ENCODE results near the gene RNF183.

The RNF183 gene

GRCh38 chr9:113306566-113306965, 3.4 kb upstream of the RNF183 start:
- Mint-ChIP-seq H3K27me3 (ENCODE audit: low read depth) (no peaks in the 10 kb centered on the region), H3K27ac (no peak overlapping the region), H3K9me3 (no peaks in the 10 kb centered on the region), H3K4me3 (no peak overlapping the region), H3K36me3 (ENCODE audit: low read depth) (no peaks in the 10 kb centered on the region), H3K4me1 (peaks cover 19% of the 10 kb centered on the region)
- no peak for TF ChIP-seq CTCF (IDR thresholded peaks at IDR 0.05; ENCODE audit: unreplicated experiment in 3 of 3)

GRCh38 chr9:113301548-113301947, 1.6 kb downstream of the RNF183 start:
- H3K27me3 Mint-ChIP-seq (ENCODE audit: low read depth), result no peaks in the 10 kb centered on the region
- H3K9me3 Mint-ChIP-seq, result no peaks in the 10 kb centered on the region
- H3K27ac Mint-ChIP-seq, result no peak overlapping the region
- H3K4me3 Mint-ChIP-seq, result no peak overlapping the region
- no peaks in the 10 kb centered on the region for H3K36me3 Mint-ChIP-seq (ENCODE audit: low read depth)
- TF ChIP-seq CTCF (IDR thresholded peaks at IDR 0.05; ENCODE audit: unreplicated experiment in 3 of 3), result no peak
- peaks cover 6% of the 10 kb centered on the region for H3K4me1 Mint-ChIP-seq

- peak overlapping the region; percentile 18 to 65 (median 56) for H3K27ac Mint-ChIP-seq
- H3K36me3 Mint-ChIP-seq (ENCODE audit: low read depth), result no peaks in the 10 kb centered on the region
- H3K9me3 Mint-ChIP-seq, result no peaks in the 10 kb centered on the region
- H3K4me3 Mint-ChIP-seq, result no peak overlapping the region
- no peak for TF ChIP-seq CTCF (IDR thresholded peaks at IDR 0.05; ENCODE audit: unreplicated experiment in 3 of 3)
- H3K27me3 Mint-ChIP-seq (ENCODE audit: low read depth), result no peaks in the 10 kb centered on the region
- H3K4me1 Mint-ChIP-seq, result peaks cover 6% of the 10 kb centered on the region
Observed at GRCh38 chr9:113299800-113300292, 3.3 kb downstream of the RNF183 start.

GRCh38 chr9:113298924-113299770, 4.0 kb downstream of the RNF183 start:
- H3K4me1 Mint-ChIP-seq, result peaks cover 6% of the 10 kb centered on the region
- H3K4me3 Mint-ChIP-seq, result no peak overlapping the region
- H3K36me3 Mint-ChIP-seq (ENCODE audit: low read depth), result no peaks in the 10 kb centered on the region
- no peaks in the 10 kb centered on the region for H3K27me3 Mint-ChIP-seq (ENCODE audit: low read depth)
- no peaks in the 10 kb centered on the region for H3K9me3 Mint-ChIP-seq
- TF ChIP-seq CTCF (IDR thresholded peaks at IDR 0.05; ENCODE audit: unreplicated experiment in 3 of 3), result no peak
- peak overlapping the region in 1 of 3 experiments; percentile 56 for H3K27ac Mint-ChIP-seq

GRCh38 chr9:113298311-113298710, 4.9 kb downstream of the RNF183 start:
- Mint-ChIP-seq H3K4me1 (peaks cover 4% of the 10 kb centered on the region), H3K4me3 (no peak overlapping the region), H3K36me3 (ENCODE audit: low read depth) (peaks cover 2% of the 10 kb centered on the region), H3K27me3 (ENCODE audit: low read depth) (no peaks in the 10 kb centered on the region), H3K27ac (no peak overlapping the region), H3K9me3 (no peaks in the 10 kb centered on the region)
- TF ChIP-seq CTCF (IDR thresholded peaks at IDR 0.05; ENCODE audit: unreplicated experiment in 3 of 3), result no peak
